LNCAP (cell line): Measurements from ENCODE around the gene CD9.

ENCODE experiments used
- TF ChIP-seq, protein P1 (sequence below): fragments of 450-650 bp; IDR thresholded peaks from 2 replicates; pipeline ENCODE4 v1.5.1; 2017; ENCODE audit warnings: mild to moderate bottlenecking

Gene CD9

DNA sequence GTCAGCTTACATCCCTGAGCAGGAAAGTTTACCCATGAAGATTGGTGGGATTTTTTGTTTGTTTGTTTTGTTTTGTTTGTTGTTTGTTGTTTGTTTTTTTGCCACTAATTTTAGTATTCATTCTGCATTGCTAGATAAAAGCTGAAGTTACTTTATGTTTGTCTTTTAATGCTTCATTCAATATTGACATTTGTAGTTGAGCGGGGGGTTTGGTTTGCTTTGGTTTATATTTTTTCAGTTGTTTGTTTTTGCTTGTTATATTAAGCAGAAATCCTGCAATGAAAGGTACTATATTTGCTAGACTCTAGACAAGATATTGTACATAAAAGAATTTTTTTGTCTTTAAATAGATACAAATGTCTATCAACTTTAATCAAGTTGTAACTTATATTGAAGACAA is 37.6 kb downstream of the CD9 start:
- TF ChIP-seq, protein P1, sequence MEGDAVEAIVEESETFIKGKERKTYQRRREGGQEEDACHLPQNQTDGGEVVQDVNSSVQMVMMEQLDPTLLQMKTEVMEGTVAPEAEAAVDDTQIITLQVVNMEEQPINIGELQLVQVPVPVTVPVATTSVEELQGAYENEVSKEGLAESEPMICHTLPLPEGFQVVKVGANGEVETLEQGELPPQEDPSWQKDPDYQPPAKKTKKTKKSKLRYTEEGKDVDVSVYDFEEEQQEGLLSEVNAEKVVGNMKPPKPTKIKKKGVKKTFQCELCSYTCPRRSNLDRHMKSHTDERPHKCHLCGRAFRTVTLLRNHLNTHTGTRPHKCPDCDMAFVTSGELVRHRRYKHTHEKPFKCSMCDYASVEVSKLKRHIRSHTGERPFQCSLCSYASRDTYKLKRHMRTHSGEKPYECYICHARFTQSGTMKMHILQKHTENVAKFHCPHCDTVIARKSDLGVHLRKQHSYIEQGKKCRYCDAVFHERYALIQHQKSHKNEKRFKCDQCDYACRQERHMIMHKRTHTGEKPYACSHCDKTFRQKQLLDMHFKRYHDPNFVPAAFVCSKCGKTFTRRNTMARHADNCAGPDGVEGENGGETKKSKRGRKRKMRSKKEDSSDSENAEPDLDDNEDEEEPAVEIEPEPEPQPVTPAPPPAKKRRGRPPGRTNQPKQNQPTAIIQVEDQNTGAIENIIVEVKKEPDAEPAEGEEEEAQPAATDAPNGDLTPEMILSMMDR: no peak

DNA sequence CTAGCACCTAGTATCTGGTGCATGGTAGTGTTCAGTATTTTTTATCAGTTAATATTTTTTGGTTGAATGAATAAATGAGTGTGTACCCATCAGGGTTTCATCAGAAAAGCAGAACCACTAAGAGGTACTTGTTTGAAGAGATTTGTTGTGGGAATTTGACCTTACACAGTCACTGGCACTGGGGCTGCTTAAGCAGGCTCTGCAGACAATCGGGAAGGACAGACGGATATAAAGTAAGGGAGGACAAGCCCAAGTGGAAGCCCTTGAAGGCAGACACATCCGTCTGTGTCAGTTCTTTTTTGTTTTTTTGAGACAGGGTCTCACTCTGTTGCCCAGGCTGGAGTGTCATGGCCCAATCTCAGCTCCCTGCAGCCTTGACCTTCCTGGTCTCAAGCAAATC is 38.7 kb downstream of the CD9 start:
- TF ChIP-seq, protein P1: no peak

DNA sequence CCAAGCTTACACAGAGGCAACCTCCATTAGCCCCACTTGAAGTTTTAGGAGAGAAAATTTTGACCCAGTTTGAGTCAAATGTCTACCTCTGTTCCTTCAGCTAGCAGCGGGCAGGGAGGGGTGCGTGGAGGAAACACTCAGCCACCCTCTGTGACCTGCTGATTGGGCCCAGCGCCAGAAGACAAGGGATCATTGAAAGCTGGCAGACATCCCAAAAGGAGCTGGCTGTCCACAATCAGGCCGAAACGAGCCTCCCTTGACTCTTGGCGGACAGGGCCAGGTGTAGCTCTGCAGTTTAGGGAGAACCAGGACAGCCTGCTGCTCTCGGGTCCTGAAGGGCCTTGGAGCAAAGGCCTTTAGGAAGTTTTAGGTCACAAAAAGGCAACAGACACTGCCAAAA is 41.3 kb downstream of the CD9 start:
- TF ChIP-seq, protein P1: no peak

DNA sequence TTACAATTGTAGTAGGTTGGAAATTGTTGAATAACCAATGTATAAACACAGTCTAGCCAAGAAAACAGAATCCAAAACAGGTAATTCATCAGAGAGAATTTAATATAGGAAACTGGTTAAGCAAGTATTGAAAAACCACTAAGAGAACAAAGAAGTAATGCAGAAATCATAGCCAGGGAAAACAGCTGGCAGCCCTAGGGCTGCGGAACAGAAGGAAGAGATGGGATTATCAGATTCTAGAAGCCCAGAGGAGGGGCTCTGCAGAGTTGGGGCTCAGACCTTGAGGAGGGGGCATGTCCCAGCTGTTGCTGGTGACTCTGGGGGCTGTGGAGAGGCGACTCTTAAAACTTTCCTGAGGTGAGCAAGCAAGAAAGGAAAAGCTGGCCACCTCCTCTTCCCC is 49.4 kb downstream of the CD9 start:
- TF ChIP-seq, protein P1: no peak

DNA sequence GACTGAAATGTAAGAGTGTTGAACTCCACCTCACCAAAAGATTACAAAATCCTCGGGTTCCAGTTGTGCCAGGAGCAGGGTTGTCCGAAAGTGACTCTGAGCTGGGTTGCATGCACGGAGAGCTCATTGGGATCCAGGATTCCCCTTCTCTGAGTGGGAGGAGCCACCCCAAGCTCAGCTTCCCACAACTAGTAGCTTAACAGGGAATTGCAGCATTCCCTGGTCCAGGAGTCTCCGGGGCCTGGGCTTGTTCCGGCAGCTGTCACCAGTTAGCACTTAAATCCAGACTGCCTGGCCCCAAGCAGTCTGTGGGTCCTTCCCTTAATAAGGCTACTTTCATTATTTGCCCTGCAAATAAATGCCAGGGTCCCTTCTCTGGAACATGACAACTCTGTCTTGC is 50.1 kb downstream of the CD9 start:
- TF ChIP-seq, protein P1: no peak

DNA sequence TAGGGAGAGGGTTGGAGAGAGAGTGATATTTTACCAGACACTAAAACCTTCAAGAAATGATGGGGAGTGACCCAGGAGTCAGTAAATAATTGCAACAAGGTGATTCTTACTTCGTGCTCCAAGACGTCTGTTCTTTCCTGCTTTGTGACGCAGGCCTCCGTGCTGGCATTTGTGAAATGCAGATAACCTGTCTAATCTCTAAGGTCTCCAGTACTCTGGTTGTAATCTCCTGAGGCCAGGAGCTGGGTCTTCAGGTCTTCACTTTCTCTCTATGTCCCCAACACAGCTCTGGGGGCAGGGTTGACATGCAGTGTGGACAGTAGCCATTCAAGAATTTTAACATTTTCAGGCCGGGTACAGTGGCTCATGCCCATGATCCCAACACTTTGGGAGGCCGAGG is 53.1 kb downstream of the CD9 start:
- TF ChIP-seq, protein P1: no peak

DNA sequence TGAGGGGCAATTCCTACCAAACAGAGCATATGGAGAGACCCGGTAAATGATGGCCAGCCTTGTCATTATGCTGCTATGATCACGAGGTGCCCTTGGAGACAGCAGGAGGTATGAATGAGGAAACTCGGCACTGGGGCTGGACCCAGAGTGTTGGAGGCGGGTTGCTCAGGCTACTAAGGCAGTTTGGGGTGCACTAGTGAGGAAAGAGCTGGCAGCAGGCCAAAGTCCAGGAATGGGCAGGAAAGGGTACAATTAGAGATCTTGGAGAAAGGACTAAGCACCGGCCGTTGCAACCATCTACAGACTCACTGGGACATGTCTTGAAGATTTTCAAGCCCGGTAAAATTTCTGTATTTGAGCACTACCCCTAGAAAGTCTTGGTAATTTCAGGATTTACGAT is 54.3 kb downstream of the CD9 start:
- TF ChIP-seq, protein P1: no peak

DNA sequence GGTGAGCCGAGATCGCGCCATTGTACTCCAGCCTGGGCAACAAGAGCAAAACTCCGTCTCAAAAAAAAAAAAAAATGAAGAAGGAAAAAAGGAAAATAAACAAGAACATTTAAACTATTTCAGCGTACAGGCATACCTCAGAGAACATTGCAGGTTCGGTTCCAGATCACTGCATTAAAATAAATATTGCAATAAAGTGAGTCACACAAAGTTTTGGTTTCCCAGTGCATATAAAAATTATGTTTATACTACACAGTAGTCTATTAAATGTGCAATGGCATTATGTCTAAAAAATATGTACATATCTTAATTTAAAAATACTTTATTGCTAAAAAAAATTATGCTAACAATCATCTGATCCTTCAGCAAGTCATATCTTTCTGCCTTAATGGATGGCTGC is 56.8 kb downstream of the CD9 start:
- TF ChIP-seq, protein P1: no peak
